H9 (cell line): ENCODE measurements around the gene SLC35E3. TPM values are rescaled to one million over a fixed set of nuclear protein-coding genes. Genes with fewer than 3 reads are reported as not detected.

Experiments used
- DNase-seq: peaks from one replicate; pipeline ENCODE4 v3.0.0-alpha.2; 2017
- H2AFZ ChIP-seq: one replicate; pipeline ENCODE4 v1.6.1; 2013; ENCODE audit warnings: mild to moderate bottlenecking, low read length, control low read depth, moderate library complexity
- H2AK5ac ChIP-seq: 2 replicates; pipeline ENCODE4 v1.6.1; 2013; ENCODE audit warnings: low read length, control low read depth, mixed read lengths; ENCODE audit not compliant: insufficient read length
- H2BK120ac ChIP-seq: one replicate; pipeline ENCODE4 v1.6.1; 2013; ENCODE audit warnings: low read depth, mild to moderate bottlenecking, low read length, control low read depth, inconsistent platforms; ENCODE audit not compliant: poor library complexity, severe bottlenecking
- H2BK12ac ChIP-seq: 2 replicates; pipeline ENCODE4 v1.6.1; 2013; ENCODE audit warnings: low read length, control low read depth, mixed read lengths, low read depth; ENCODE audit not compliant: insufficient read length
- H2BK15ac ChIP-seq: 2 replicates; pipeline ENCODE4 v1.6.1; 2013; ENCODE audit warnings: low read depth, low read length, control low read depth
- H2BK20ac ChIP-seq: one replicate; pipeline ENCODE4 v1.6.1; 2013; ENCODE audit warnings: low read depth, mild to moderate bottlenecking, low read length, control low read depth, inconsistent platforms; ENCODE audit not compliant: poor library complexity, severe bottlenecking
- H2BK5ac ChIP-seq: 2 replicates; pipeline ENCODE4 v1.6.1; 2013; ENCODE audit warnings: low read length, control low read depth, mixed read lengths; ENCODE audit not compliant: insufficient read length
- H3K14ac ChIP-seq: 2 replicates; pipeline ENCODE4 v1.6.1; 2013; ENCODE audit warnings: low read length, control low read depth; ENCODE audit not compliant: insufficient read depth
- H3K18ac ChIP-seq: 2 replicates; pipeline ENCODE4 v1.6.1; 2013; ENCODE audit warnings: low read depth, mild to moderate bottlenecking, mixed read lengths, low read length, control low read depth; ENCODE audit not compliant: insufficient read length
- H3K23ac ChIP-seq: 2 replicates; pipeline ENCODE4 v1.6.1; 2013; ENCODE audit warnings: low read length, control low read depth, mixed read lengths, low read depth; ENCODE audit not compliant: insufficient read length
- H3K23me2 ChIP-seq: 2 replicates; pipeline ENCODE4 v1.6.1; 2013; ENCODE audit warnings: low read depth, mild to moderate bottlenecking, mixed read lengths, low read length, control low read depth; ENCODE audit not compliant: insufficient read length, poor library complexity, severe bottlenecking
- H3K27ac ChIP-seq: 2 replicates; pipeline ENCODE4 v1.5.1; 2013; ENCODE audit warnings: low read length, control low read depth, mixed read lengths, low read depth; ENCODE audit not compliant: insufficient read length
- H3K27me3 ChIP-seq: 2 replicates; pipeline ENCODE4 v1.6.1; 2013; ENCODE audit warnings: low read length, control low read depth, inconsistent platforms; ENCODE audit not compliant: insufficient read depth
- H3K4ac ChIP-seq: 2 replicates; pipeline ENCODE4 v1.6.1; 2013; ENCODE audit warnings: low read depth, mild to moderate bottlenecking, control low read depth, inconsistent platforms, low read length, moderate library complexity
- H3K4me1 ChIP-seq: 2 replicates; pipeline ENCODE4 v1.6.1; 2013; ENCODE audit warnings: low read length, control low read depth, inconsistent platforms; ENCODE audit not compliant: insufficient read depth
- H3K4me2 ChIP-seq: 2 replicates; pipeline ENCODE4 v1.6.1; 2013; ENCODE audit warnings: low read length, control low read depth, mixed read lengths; ENCODE audit not compliant: insufficient read length, insufficient read depth
- H3K56ac ChIP-seq: 2 replicates; pipeline ENCODE4 v1.6.1; 2013; ENCODE audit warnings: low read depth, mild to moderate bottlenecking, mixed read lengths, low read length, control low read depth; ENCODE audit not compliant: insufficient read length
- H3K79me1 ChIP-seq: 2 replicates; pipeline ENCODE4 v1.6.1; 2013; ENCODE audit warnings: low read depth, mild to moderate bottlenecking, moderate library complexity, low read length, control low read depth, inconsistent platforms; ENCODE audit not compliant: insufficient read depth, poor library complexity, severe bottlenecking
- H3K79me2 ChIP-seq: 2 replicates; pipeline ENCODE4 v1.6.1; 2013; ENCODE audit warnings: low read length, control low read depth, inconsistent platforms; ENCODE audit not compliant: insufficient read depth
- H3K9ac ChIP-seq: 2 replicates; pipeline ENCODE4 v1.6.1; 2013; ENCODE audit warnings: low read length, control low read depth, mixed read lengths; ENCODE audit not compliant: insufficient read length; ENCODE audit errors: extremely low read depth
- H3K9me3 ChIP-seq: one replicate; pipeline ENCODE4 v1.6.1; 2013; ENCODE audit warnings: low read depth, low read length, inconsistent platforms; ENCODE audit not compliant: control insufficient read depth
- H3T11ph ChIP-seq: one replicate; pipeline ENCODE4 v1.6.1; 2013; ENCODE audit warnings: mild to moderate bottlenecking, low read length, control low read depth, inconsistent platforms
- H4K20me1 ChIP-seq: one replicate; pipeline ENCODE4 v1.6.1; 2013; ENCODE audit not compliant: control insufficient read depth, insufficient read length, insufficient read depth
- H4K5ac ChIP-seq: 2 replicates; pipeline ENCODE4 v1.6.1; 2013; ENCODE audit warnings: low read depth, mild to moderate bottlenecking, mixed read lengths, low read length, control low read depth; ENCODE audit not compliant: insufficient read length
- H4K8ac ChIP-seq: replicated peaks from 2 replicates; pipeline ENCODE4 v1.6.1; 2013; ENCODE audit warnings: low read length, control low read depth, mixed read lengths, low read depth; ENCODE audit not compliant: insufficient read length
- H4K91ac ChIP-seq: 2 replicates; pipeline ENCODE4 v1.6.1; 2013; ENCODE audit warnings: low read depth, mild to moderate bottlenecking, moderate library complexity, mixed read lengths, low read length, control low read depth; ENCODE audit not compliant: insufficient read length
- H3K27ac Mint-ChIP-seq, 3 experiments: 2 replicates in 2 of 3; 3 replicates in 1 of 3; pipeline ENCODE4 v1.8.0; 2020 to 2021; ENCODE audit warnings: mixed read lengths in 3 of 3, mild to moderate bottlenecking in 1 of 3, moderate library complexity in 1 of 3
- H3K27me3 Mint-ChIP-seq: 2 replicates; pipeline ENCODE4 v1.8.0; 2021; ENCODE audit warnings: low read depth, mild to moderate bottlenecking, moderate library complexity, mixed read lengths
- H3K36me3 Mint-ChIP-seq, 3 experiments: 2 replicates in 2 of 3; 3 replicates in 1 of 3; pipeline ENCODE4 v1.8.0; 2020 to 2021; ENCODE audit warnings: low read depth in 3 of 3, mixed read lengths in 3 of 3; ENCODE audit not compliant: insufficient read depth in 1 of 3
- H3K4me1 Mint-ChIP-seq, 2 experiments: 2 replicates each; pipeline ENCODE4 v1.8.0; 2020; ENCODE audit warnings: mixed read lengths in 2 of 2
- H3K4me3 Mint-ChIP-seq, 2 experiments: 2 replicates in 1 of 2; 3 replicates in 1 of 2; pipeline ENCODE4 v1.8.0; 2020 to 2021; ENCODE audit warnings: mild to moderate bottlenecking in 2 of 2, mixed read lengths in 2 of 2, moderate library complexity in 1 of 2
- H3K9me3 Mint-ChIP-seq, 2 experiments: 2 replicates in 1 of 2; 3 replicates in 1 of 2; pipeline ENCODE4 v1.8.0; 2020; ENCODE audit warnings: mild to moderate bottlenecking in 2 of 2, mixed read lengths in 2 of 2, moderate library complexity in 1 of 2
- CTCF ChIP-seq: fragments of 200-600 bp; sonication (generic); conservative IDR thresholded peaks from 3 replicates; pipeline ENCODE4 v1.8.0; 2021; ENCODE audit warnings: antibody characterized with exemption, mild to moderate bottlenecking
- WGBS: extraction: QIAGEN DNeasy Blood & Tissue Kit; methylation state at CpG from one replicate; pipeline ENCODE4 v1.1.7; 2013; ENCODE audit warnings: missing lambda C conversion rate, low lambda C conversion rate, mixed read lengths; ENCODE audit not compliant: insufficient read length; ENCODE audit errors: extremely low coverage; 5-methylcytosine and 5-hydroxymethylcytosine counted together
- total RNA-seq: library from RNA; stranded (reverse); gene quantifications from 2 replicates; pipeline ENCODE4 v1.2.1, GENCODE V29; 2021

The SLC35E3 gene
- total RNA-seq, 1 experiment from 2014 or later, result 17.9 TPM

GRCh38 chr12:68760806-68761441 is 14.9 kb downstream of the SLC35E3 start:
- Histone ChIP-seq H4K8ac (no peak overlapping the region), H3K9me3 (no peaks in the 10 kb centered on the region), H2AK5ac (no peak overlapping the region), H4K20me1 (no peaks in the 10 kb centered on the region), H3K4ac (no peak overlapping the region), H2BK15ac (no peak overlapping the region), H3K23ac (no peak overlapping the region), H4K91ac (no peak overlapping the region), H2AFZ (no peak overlapping the region), H2BK20ac (no peak overlapping the region), H3K18ac (no peak overlapping the region), H3K56ac (no peak overlapping the region), H2BK5ac (no peak overlapping the region), H4K5ac (no peak overlapping the region), H3K9ac (no peak overlapping the region), H3K4me1 (no peaks in the 10 kb centered on the region), H2BK12ac (no peak overlapping the region), H3K23me2 (no peaks in the 10 kb centered on the region), H2BK120ac (no peak overlapping the region), H3K79me1 (no peaks in the 10 kb centered on the region), H3T11ph (no peak overlapping the region), H3K4me2 (no peak overlapping the region), H3K79me2 (no peaks in the 10 kb centered on the region), H3K14ac (no peak overlapping the region), H3K27me3 (no peaks in the 10 kb centered on the region), H3K27ac (no peak overlapping the region)
- no peaks in the 10 kb centered on the region for H3K9me3 Mint-ChIP-seq
- no CpG with 5 or more reads among the region's 7 CpGs for WGBS
- TF ChIP-seq CTCF, result no peak
- H3K36me3 Mint-ChIP-seq, result peaks cover 7 to 67% (median 62%) of the 10 kb centered on the region in 3 experiments; a peak in 6 of 7 replicates
- H3K4me3 Mint-ChIP-seq, result no peak overlapping the region
- DNase-seq, result no peak
- no peaks in the 10 kb centered on the region; the same call in 1 of the 2 replicates for H3K27me3 Mint-ChIP-seq
- H3K27ac Mint-ChIP-seq, result no peak overlapping the region
- H3K4me1 Mint-ChIP-seq, result peaks cover 3 to 5% of the 10 kb centered on the region in 2 experiments; a peak in 3 of 4 replicates
